NCI-H524 treated with DMSO at 0.1 percent for 48 hours (cell line): ENCODE results near the gene ZIM2.

ENCODE experiments used
- DNase-seq: peaks from one replicate; lab custom pipeline; 2025; lab: John Stamatoyannopoulos, UW

Gene ZIM2

DNA sequence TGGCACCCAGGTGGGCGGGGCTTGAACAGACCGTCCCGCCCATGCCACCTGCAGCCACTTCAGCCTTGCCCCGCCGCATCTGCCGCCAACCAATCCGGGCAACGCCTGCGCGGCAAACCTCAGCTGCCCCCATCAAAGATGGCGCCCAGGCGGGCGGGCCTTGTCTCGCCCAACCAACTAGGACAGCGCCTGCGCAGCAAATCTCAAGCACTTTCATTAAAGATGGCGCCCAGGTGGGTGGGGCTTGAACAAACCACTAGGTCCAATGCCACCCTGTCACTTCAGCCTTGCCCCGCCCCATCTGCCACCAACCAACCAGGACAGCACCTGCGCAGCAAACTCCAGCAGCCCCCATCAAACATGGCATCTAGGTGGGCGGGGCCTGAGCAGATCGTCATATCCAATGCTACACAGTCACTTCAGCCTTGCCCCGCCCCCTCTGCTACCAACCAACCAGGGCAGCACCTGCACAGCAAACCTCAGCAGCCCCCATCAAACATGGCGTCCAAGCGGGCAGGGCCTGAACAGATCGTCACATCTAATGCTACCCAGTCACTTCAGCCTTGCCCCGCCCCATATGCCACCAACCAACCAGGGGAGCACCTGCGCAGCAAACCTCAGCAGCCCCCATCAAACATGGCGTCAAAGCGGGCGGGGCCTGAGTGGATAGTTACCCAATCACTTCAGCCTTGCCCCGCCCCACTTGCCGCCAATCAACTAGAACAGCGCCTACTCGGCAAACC lies 1.4 kb downstream of the ZIM2 start:
- no peak for DNase-seq

DNA sequence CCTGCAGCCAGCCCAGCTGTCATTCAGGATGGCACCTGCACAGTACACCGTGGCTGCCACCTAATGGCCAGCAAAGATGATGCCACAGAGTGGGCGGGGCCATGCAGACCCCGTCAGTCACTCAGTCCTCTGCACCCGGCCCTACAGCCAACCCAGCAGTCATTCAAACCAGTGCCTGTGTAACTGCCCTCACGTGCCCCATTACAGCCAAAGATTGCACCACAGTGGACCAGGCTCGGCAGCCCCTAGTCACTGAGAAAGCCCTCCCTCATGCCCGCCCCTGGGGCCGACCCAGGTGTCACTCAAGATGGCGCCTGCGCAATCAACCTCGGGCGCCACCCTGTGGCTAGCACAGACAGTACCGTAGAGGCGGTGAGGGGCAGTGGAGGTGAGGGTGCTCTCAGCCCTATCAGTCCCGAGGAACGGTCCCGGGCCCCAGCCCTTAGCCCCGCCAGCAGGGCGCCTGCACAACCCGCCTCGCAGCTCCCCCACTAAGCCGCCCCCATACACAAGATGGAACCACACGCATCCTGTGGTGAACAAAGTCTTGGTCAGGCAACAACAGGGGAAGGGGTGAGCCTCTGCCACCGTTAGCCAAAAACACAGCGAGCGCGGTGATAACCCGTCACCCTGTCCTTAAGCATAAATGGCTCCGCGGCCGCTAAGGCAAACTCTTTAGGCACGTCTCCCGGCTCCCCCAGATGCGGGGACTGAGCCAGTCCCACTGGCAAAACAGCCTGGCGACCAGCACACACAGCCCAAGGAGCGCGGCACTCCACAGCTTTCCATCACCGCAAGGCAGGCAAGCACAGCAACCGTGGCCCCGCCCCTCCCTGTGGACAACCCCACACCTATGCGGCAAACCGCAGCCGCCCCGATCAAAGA lies 2.3 kb downstream of the ZIM2 start:
- DNase-seq = no peak

DNA sequence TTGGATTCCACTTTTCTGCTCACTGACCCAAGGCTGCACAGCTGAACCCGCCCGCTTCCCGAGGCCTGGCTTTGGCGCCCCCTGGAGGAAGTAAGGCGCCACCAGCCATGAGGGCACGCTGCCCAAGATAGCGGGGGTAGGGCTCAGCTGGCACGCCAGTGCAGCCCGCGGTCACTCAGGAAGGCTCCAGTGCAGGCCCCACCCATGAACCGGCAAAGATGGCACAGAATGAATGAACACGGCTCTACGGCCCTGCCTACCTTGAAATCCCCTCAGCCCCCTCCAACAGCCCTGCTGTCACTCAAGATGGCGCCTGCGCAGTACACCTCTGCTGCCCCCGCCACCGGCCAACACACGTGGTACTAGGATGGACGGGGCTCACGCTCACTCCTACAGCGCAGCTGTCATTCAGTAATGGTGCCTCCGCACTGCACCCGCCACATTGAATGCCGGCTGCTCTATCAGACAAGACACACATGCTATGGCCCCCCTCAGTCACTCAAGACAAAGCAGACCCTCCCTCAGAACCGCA lies 3.0 kb downstream of the ZIM2 start:
- no peak for DNase-seq

DNA sequence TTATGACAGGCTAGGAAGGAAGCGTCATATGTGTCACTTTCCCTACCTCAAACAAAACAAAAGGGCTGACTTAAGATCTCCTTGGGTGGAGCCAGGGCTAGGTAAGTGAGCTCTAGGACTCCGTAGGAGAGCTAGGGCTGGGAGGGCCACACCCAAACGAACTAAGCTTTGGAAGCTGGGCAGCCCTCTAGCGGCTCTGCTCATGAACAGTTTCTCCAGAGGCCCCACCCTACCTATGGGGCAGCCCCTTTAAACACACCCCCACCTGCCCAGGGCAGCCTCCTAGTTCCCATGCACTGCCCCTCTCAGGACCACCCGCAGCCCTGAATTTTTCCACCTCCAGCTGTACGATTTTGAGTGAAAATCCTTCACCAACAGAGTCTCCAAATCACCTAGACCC lies 3.5 kb downstream of the ZIM2 start:
- DNase-seq = no peak

DNA sequence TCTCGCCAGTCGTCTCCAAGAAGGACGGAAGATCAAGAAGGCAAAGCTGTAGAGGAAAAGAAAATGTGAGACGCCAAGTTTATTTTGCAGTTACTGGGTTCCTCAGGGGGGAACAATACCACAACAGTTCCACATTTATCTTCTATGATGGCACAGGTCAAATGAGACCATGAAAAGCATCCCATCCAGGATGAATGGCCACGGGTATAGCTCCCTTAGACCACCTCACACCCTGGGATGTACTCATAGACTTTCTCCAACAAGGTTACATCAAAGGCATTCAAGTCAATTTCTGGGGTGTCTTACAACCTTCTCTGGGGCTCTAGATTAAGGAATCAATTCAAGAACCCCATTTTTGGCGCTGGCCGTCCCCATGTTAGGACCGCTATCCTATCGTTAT lies 4.5 kb downstream of the ZIM2 start:
- no peak for DNase-seq

DNA sequence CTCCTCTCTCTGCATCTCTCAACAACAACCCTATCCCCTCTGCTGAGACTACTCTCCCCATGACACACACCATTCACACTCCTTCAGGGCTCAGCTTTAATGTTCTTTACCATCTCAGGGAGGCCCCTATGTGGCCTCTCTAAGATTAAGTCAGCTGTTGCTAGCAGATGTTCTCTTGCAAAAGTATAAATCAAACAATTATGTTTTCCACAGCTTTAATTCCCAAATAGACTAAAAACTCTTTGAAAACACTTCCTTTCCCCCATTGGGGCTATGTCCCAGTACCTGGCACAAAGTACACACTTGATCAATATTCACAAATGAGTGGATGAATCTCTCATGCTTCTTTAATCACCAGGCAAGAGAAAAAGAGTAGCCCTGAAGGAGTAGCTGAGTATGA lies 5.1 kb downstream of the ZIM2 start:
- no peak for DNase-seq

DNA sequence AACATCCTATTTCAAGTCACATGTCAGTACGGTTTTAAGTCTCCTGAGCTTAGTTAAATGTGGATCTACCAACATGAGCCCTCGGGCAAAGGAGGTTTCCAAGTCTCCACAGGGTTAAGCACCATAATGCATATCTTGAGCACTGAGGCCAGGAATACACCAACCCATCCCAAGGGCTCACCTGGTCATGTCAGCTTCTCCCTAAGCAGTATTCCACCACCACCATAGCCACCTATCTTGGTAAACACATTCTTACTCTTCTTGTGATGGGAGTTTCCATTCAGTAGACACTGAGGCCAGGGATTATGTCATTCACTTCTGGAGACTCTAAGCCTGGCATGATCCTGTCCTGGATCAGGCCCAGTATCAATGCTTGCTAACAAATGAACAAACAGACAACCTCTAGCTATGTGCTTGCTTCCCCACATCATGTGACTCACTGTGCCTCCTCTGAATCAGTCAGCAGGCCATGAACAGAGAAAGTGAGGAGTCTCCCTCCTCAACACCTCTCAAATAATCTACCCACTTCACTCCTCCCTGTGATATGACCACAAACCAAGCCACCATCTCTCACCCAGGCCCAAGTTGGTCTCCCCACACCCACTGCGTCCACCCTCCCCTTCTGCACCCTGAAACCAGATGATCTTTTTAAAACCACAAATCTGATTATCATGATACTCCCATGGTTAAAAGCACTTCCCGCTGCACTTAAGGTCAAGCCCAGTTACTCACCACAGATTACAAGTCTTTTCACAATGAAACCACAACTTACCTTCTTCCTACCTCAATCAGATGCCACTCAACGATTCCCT lies 5.8 kb downstream of the ZIM2 start:
- DNase-seq = no peak

DNA sequence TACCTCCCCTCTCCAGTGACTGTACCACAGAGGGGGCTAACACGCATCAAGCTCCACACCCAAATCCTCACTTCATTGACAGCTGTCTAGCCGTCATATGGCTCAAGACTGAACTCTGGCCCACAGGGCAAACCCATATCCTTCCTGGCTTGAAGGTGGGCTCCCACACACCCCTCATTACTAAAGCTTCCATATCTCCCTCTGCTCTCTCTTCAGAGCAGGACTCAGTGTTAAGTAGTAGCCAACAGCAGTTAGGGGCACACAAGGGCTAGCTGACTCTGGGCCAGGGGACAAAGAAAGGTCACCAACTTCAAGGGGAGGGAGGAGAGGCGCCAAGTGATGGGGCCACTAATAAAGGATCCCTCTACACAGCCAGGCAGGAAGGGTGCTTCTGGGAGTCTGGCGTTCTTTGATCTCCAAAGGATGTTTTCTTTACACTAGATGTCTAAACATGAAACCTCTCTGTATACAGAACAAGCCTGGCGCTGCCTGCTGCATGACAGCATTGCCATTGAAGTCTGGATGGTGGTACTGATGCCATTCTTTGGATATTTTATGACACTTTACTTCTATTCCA lies 8.1 kb downstream of the ZIM2 start:
- DNase-seq = no peak

DNA sequence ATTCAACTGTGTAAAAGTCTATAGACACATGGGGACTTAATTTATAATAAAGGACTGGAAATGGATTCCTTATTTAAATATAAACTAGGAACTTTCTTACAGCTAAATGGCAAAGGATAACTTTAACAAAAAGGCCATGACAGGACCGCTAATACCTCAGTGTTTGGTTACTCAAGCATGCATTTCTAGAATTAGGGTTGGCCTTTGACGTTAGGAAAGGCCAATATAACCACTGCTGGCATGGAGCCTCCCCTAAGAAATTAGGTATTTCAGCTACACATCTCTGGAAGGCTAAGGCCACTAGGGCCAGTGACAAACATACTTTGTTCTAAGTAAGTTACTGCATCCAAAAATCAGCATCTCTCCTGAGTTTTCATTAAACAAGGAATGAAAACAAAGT lies 9.3 kb downstream of the ZIM2 start:
- no peak for DNase-seq

DNA sequence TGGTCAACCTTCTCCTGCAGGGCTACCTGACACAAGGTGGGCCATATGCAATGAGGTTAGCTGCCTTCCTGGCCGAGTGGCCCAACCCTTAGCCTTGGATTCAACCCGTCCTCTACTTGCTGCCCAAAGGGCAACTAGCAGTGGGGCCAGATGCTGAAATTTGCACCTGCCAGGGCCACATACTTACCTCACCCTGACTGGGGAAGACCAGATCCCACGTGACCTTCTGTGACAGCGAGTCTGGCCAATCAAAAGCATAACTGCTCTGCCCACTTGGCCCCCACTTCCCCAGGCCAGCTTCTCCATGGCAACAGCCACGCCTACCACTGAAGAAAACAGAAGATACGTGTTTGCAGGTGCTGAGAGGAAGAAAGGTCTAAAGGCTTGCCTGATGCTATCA lies 10.9 kb downstream of the ZIM2 start:
- no peak for DNase-seq

DNA sequence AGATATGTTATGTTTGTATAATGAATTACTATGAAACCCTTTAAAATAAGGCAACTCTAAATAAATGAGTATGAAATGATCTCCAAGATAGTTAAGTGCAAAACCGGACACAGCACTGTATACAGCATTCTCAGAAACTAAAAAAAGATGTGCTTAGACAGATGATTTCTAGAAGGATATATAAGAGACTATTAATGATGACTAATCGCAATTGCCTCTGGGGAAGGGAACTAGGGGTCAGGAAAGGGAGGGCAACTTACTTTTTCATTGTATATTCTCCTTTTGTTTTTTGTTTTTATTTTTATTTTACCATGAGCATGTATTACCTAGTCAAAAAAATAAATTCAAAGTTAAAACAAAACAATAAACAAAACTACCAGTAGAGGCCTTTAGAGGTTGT lies 12.8 kb downstream of the ZIM2 start:
- DNase-seq = no peak

DNA sequence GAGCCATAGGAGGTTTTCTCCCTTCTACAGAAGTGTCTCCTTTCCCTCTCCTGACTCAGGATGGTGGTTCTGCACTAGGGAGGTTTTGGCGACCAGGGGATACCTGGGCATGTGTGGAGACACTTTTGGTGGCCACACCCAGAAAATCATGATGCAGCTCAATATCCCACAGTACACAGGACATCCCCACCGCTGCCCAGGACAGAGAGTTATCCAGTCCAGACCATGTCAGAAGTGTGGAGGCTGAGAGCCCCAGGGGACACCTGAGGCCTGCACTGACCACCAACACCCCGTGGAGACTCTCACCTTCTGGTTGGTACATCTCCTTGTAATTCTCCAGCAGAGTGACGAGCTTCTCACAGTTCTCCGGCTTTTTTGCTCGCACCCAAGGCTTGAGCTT lies 16.6 kb downstream of the ZIM2 start:
- DNase-seq = no peak

DNA sequence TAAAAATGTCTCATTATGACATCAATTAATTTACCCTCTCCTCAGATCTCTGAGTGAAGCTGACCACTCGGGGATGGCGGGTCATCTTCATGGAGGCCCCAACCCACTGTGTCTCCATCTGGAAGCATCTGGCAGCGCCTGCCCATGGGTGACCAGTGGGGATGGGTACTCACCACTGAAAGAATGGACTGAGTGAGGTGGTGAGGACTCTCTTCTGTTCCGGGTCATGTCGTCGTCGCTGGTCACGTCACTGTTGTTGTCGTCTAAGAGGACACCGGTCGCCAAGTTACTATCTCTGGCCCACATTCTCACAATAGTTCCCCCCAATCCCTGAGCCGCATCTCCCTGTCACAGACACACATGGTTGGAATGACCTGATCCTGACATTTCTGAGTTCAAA lies 17.1 kb downstream of the ZIM2 start:
- no peak for DNase-seq

DNA sequence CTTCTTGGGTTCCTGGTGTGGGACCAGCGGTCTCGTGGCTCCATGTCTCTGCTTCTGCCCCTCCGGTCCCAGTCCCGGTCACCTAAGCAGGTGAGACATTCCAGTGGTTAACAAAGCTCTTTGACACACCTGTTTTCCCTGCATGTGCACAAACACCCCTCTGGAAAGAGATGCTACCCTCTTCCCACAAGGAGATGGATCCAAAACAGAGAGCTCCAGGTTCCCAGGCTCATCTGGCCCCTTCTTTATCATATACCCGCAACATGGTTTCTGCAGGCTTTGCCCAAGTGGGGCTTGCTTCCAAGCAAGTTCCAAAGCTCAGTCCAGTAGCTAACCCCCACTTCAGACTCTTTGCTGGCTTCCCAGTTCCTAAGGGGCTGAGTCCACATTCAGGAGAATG lies 17.8 kb downstream of the ZIM2 start:
- DNase-seq = no peak

DNA sequence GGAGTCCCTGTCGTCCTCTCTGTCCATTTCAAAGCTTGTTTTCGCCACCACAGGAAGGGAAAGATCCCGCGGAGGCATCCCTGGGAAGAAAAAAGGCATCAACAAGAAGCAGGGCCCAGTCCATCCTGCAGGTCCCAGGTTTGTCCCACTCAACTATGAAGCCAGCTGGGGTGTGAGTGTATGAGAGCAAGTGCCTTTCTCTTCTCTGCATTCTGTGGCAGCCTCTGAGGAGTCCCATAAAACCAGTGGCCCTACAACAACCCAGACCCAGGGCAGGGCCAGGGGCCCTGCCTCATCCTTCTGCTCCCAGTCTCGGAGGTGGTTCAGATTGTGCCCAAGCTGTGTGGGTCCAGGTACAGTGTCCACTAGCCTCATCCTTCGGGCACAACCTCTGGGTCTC lies 18.9 kb downstream of the ZIM2 start:
- DNase-seq = no peak

DNA sequence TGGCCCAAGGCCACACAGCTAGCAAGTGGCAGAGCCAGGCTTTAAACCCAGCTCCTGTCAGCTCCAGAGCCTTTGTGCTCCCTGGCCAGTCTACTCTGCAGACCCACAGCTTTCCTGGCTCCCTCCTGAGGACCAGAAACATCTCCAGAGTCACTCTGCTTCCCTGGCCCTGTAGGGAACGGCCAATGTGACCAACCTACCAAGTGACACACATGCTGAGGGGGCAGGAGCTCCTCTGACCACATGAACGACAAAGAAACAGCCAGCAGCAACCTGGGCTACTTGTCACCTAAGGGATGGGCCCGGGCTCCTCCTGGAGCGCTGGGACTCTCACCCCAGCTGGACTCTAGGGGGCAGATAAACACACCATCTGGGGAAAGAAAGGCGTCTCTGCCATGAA lies 19.3 kb downstream of the ZIM2 start:
- no peak for DNase-seq

DNA sequence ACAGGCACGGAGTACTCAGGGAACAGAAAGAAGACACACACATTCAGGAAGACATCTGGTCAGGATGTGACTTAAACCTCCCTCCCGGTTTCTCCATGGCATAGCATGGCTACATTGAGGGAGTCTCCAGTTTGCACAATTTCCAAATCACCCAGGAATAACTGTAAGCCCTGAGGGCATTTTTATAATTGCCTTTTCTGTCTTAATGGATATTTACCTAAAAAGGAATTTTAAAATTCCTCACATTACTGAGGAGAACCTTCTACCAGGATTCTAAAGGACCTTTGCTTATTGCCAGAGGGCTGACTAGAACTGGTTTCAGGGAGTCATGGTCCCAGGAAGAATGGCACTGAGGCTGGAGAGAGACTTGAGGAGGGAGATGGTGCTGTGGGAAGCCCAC lies 21.4 kb downstream of the ZIM2 start:
- DNase-seq = no peak

DNA sequence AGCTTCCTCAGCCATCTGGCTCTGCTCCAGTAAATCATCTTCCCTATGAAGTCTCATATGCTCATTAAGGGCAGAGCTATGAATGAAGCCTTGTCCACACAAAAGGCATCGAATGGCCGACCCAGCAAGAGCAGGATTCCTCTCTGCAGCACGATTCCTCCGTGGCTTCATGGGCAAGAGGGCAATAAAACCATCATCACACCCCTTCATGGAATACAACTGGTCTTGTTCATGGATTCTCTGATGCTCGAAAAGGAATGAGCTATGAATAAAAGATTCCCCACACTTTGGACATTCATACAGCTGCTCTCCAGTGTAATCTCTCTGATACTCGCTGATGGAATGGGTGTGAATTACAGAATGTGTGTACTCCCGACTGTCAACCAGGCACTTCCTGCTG lies 25.9 kb downstream of the ZIM2 start:
- no peak for DNase-seq

DNA sequence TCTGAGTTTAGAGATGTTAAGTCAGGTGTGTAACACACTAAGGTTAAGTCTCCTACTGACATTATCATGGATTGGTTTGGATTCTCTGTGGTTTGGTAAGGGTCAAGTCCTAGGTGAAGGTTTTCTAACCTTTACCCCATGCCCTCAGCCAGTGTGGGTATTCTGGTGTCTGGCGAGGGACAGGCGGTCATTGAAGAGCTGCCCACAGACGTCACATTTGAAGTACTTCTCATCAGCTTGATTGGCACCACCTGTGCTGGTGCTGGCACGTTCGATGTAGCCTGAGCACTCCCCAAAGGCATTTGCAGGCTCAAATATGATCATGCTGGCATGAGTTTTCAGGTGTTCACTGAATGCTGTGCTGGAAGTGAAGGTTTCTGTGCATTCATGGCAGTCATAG lies 27.0 kb downstream of the ZIM2 start:
- no peak for DNase-seq

DNA sequence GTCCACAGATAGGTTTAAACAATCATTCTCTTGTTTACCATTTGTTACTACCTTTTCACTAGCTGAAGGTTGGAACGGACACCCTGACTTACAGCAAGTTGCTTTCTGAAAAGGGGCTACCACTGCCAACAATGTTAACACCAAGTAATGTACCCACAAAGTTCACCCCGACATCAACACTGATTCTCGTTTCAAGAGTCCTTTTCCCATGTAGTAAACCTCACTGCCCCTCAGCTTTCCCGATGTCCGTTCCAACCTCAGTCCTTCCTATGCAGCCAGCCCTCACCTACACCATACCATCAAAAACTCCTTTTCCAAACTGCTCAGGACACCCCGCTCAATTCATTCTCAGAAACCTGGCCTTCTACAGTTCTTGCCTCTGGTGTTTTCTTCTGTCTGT lies 29.0 kb downstream of the ZIM2 start:
- DNase-seq = no peak

DNA sequence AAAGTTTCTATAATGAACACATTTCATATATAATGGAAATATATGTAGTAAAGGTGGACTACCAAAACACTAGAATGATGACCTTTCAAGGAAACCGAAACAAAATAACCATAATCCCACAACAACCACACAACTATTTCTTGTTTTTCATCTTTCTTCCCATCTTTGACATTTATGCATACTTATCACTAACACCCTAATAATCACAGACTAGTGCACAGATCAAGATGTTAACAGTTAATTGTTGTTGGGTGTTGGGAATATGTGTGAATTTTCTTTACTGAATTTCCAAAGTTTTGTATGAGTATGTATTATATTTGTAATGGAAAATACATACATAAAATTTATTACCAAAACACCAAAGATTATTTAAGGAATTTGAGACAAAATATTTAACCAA lies 30.3 kb downstream of the ZIM2 start:
- DNase-seq = no peak

DNA sequence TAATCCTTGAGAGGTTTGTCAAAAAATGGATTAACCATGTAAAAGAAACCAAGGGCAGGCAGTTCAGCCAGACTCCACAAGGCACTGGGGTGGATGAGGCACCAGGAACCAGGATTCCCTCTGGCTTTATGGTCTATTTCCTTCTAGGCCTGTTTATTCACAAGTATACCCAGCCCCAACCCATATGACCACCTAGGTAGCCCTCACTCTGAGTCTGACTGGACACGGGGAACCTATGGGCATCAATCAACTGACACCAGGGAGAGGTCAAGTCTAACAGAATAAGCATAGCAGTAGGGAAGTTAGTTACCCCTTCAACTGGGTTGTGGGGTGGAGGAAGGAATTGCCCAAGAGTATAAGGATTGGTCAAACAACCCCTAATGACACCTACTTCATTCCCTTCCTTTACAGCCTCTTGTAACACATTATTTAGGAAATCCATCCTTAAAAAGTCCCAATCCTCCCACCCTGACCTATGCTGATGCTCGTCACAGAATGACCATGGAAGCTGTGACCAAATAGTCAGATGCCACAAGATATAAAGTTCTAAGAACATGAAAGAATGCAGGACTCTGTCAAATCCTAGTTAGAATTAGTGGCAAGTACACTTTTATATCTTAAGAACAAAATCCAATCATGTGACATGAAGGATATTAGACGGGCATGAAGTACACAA lies 31.7 kb downstream of the ZIM2 start:
- DNase-seq = no peak
